HG02852 (cell line): Measurements from ENCODE around the gene PEPD.

ENCODE experiments used
- ATAC-seq: cut with Tn5 transposase; IDR thresholded peaks from one replicate; pipeline ENCODE4 v1.9.1; 2021; ENCODE audit warnings: mild to moderate bottlenecking, moderate library complexity; ENCODE audit not compliant: unreplicated experiment

Gene PEPD

GRCh38 chr19:33512580-33513137 is 8.9 kb downstream of the PEPD start:
- ATAC-seq, result no peak

GRCh38 chr19:33512021-33512420 is 9.6 kb downstream of the PEPD start:
- no peak for ATAC-seq

GRCh38 chr19:33511346-33511745 is 10.2 kb downstream of the PEPD start:
- ATAC-seq, result no peak

- no peak for ATAC-seq
Measured at GRCh38 chr19:33510462-33511194, 11.0 kb downstream of the PEPD start.

GRCh38 chr19:33509774-33510173 is 11.8 kb downstream of the PEPD start:
- no peak for ATAC-seq

- no peak for ATAC-seq
Measured at GRCh38 chr19:33508941-33509614, 12.5 kb downstream of the PEPD start.

- ATAC-seq, result no peak
Measured at GRCh38 chr19:33508431-33508830, 13.2 kb downstream of the PEPD start.

- no peak for ATAC-seq
Measured at GRCh38 chr19:33508009-33508408, 13.6 kb downstream of the PEPD start.

- no peak for ATAC-seq
Measured at GRCh38 chr19:33507021-33507956, 14.3 kb downstream of the PEPD start.

GRCh38 chr19:33506498-33506897 is 15.1 kb downstream of the PEPD start:
- no peak for ATAC-seq

- no peak for ATAC-seq
Measured at GRCh38 chr19:33505823-33506222, 15.8 kb downstream of the PEPD start.

GRCh38 chr19:33505148-33505547 is 16.4 kb downstream of the PEPD start:
- ATAC-seq, result no peak

GRCh38 chr19:33504058-33504444 is 17.5 kb downstream of the PEPD start:
- ATAC-seq, result no peak

- ATAC-seq, result no peak
Measured at GRCh38 chr19:33503433-33504057, 18.0 kb downstream of the PEPD start.

GRCh38 chr19:33503030-33503429 is 18.6 kb downstream of the PEPD start:
- ATAC-seq, result no peak

- ATAC-seq, result no peak
Measured at GRCh38 chr19:33502521-33502920, 19.1 kb downstream of the PEPD start.

GRCh38 chr19:33501693-33502356 is 19.8 kb downstream of the PEPD start:
- no peak for ATAC-seq

GRCh38 chr19:33500991-33501390 is 20.6 kb downstream of the PEPD start:
- no peak for ATAC-seq

- ATAC-seq, result no peak
Measured at GRCh38 chr19:33500586-33500985, 21.0 kb downstream of the PEPD start.
